Activated CD4-positive, alpha-beta T cell treated with anti-CD3 and anti-CD28 coated beads, Interleukin-2, Interleukin-6, amounts not matched to agents 100 ng/mL and 50 ng/mL, durations not matched to agents 16 hours and 8 hours (primary cell): ENCODE data around the gene PRORP.
"Not testable (repeated sequence)": the region's sequence is repeated elsewhere in the genome, so short reads cannot be mapped to it uniquely, and the experiment has no call there.

ENCODE experiments used
- DNase-seq: peaks from one replicate; pipeline ENCODE4 v3.0.0-alpha.2; 2020

Gene PRORP

GRCh38 chr14:35121887-35122695 is at the start of gene PRORP, which contains the start of gene PPP2R3C:
Gene PRORP (plus strand): TSS chr14:35122552. CDS start chr14:35123246, 694 bp downstream.
Gene PPP2R3C (minus strand): TSS chr14:35121990. CDS start chr14:35121959, 31 bp downstream.
- DNase-seq: peak; percentile 95

DNA sequence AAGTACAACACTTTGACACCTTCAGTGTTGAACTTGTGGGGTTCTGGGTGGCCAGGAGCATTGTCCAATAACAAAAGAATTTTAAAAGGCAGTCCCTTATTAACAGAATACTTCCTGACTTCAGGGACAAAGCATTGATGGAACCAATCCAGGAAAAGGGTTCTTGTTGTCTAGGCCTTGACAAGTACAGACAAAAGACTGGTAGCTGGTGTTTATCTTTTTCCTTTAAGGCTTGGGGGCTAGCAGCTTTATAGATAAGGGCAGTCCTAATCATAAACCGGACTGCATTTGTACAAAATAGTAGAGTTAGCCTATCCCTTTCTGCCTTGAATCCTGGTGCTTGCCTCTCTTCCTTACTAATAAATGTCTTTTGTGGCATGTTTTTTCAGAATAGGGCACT is 48.9 kb upstream of the PRORP start:
- DNase-seq: no peak

DNA sequence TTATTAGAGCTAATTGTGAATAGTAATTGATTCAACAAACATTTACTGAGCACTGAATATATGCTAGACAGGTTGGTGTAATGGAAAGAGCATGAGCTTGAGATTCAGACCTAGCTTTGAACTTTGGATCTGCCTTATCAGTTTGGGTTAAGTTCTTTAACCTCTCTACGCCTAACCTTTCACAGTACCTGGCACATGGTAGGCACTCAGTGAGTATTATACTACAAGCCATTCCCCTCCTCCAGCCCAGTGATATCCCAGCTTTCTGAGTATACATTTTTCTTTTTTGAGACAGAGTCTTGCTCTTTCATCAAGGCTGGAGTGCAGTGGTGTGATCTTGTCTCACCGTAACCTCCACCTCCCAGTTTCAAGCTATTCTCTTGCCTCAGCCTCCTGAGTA is 44.3 kb upstream of the PRORP start:
- DNase-seq: no peak

- DNase-seq: no peak
Observed at GRCh38 chr14:35079742-35080141, 42.6 kb upstream of the PRORP start.

DNA sequence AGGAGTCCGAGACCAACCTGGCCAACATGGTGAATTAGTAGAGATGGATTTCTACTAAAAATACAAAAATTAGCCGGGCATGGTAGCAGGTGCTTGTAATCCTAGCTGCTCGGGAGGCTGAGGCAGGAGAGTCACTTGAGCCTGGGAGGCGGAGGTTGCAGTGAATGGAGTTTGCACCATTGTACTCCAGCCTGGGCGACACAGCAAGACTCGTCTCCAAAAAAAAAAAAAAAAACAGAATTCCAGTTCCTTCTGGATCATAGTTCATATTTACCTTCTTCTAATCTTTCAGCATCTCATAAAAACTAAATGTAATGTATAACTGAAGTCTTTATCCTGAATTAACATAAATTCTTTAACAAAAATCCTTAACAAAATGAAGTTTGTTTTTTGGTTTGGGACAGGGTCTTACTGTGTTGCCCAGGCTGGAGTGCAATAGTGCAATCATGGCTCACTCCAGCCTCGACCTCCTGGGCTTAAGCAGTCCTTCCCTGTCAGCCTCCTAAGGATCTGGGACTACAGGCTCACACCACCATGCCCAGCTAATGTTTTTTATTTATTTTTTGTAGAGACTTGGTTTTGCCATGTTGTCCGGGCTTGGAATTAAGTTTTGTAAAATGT is 38.7 kb upstream of the PRORP start:
- no peak for DNase-seq

- no peak for DNase-seq
Observed at GRCh38 chr14:35085441-35085840, 36.9 kb upstream of the PRORP start.

- no peak for DNase-seq
Observed at GRCh38 chr14:35088514-35088913, 33.8 kb upstream of the PRORP start.

DNA sequence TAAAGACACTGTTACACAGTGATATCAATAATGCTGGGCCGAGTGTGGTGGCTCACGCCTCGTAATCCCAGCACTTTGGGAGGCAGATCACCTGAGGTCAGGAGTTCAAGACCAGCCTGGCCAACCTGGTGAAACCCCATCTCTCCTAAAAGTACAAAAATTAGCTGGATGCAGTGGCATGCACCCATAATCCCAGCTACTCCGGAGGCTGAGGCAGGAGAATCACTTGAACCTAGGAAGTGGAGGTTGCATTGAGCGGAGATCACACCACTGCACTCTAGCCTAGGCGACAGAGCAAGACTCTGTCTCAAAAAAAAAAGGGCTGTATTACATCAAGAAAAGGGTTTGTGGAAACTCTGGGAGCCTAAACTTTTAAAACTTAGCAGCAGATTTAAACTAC is 27.7 kb upstream of the PRORP start:
- not testable (repeated sequence) for DNase-seq

GRCh38 chr14:35107866-35108265 is 14.5 kb upstream of the PRORP start:
- DNase-seq: no peak

DNA sequence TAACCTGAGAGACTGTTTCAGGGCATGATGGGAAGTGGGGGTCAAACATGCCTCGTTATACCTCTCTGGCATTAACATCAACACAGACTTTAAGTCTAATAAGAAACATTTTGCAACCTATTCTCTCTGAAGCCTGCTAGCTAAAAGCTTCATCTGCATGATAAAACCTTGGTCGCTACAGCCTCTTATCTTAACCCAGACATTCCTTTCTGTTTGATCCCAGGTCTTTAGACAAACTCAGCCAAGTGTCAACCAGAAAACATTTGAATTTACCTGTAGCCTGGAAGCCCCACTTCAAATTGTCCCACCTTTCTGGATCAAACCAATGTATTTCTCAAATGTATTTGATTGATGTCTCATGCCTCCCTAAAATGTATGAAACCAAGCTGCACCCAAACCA is 9.7 kb upstream of the PRORP start:
- no peak for DNase-seq

DNA sequence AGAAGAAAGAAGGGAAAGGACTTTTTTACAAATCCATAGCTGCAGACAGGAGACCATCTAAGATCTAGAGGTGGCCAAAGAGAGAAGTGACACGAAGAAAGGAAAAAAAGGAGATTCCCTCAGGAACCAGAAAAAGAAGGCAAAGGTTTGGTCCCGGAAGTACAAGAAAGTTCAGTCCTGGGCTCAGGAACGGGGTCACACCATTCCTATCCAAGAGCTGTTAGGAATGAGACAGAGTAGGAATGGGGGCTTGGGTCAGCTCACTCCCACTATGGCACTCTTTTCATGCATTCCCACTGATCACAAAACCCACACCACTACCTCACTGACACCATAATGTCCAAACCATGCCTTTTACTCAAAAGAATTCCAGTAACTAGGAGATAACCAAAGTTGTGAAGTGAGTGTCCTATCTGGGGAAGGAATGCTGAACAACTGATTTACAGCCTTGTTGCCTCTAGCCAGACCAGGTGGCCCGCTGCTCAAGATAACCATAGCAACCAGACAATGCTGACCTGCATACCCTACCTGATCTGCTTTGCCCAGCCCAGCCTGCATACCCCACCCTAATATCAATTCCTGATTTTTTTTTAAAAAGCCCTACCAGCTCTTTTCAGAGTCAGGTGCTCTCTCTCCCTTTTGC is 8.9 kb upstream of the PRORP start:
- no peak for DNase-seq

GRCh38 chr14:35114036-35114435 is 8.3 kb upstream of the PRORP start:
- DNase-seq: no peak

- DNase-seq: no peak
Observed at GRCh38 chr14:35116242-35116641, 6.1 kb upstream of the PRORP start.

DNA sequence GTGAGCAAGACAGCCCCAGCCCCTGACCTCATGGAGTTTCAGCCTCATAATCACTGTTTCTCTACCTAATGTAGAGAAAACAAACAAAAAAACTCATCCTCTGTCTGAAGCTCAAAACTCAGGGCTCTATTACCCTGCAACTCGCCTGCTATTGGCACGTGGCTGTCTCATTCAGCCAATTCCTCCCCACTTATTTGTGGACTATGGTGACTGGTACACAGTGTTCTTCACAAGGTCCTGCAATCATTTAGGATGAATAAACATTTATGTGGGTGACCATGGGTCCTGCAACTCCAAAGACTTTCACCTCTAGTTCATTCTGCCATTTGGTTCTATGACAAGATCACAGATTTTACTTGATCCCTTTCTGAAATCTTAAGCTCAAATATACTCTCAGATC is 5.2 kb upstream of the PRORP start:
- DNase-seq: no peak

DNA sequence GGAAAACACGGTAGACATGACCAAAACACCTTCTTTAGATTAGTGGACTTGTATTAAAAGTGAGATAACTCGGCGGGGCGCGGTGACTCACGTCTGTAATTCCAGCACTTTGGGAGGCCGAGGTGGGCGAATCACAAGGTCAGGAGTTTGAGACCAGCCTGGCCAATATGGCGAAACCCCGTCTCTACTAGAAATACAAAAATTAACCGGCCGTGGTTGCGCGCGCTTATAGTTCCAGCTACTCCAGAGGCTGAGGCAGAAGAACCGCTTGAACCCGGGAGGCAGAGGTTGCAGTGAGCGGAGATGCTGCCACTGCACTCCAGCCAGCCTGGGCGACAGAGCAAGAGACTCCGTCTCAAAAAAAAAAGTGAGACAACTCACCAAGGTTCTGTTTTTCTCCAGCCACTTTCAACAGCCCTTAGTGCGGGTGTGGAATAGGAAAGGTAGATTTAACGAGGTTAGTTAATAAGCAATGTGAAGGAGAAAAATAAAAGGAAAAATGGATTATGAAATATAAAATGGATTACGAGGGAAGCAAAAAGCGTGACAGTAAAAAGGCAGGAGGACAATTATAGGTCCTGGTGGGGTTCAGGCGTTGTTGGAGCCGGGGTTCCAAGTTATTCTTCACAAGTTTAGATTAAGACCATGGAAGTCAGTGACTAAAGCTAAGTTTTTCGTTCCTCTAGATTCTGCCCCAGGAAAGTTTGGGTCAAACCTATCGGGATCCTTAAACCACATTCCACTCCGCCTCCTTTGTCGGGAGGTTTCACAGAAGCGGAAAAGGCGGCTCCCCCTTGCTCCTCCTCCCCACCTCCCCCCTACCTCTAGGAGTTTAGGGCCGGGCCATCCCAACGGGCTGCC is 1.1 kb upstream of the PRORP start:
- DNase-seq: peak; percentile 12

GRCh38 chr14:35122696-35123387 is 490 bp downstream of the PRORP start:
- DNase-seq: no peak

- no peak for DNase-seq
Observed at GRCh38 chr14:35123388-35123703, 994 bp downstream of the PRORP start.

GRCh38 chr14:35124127-35124526 is 1.8 kb downstream of the PRORP start:
- no peak for DNase-seq

DNA sequence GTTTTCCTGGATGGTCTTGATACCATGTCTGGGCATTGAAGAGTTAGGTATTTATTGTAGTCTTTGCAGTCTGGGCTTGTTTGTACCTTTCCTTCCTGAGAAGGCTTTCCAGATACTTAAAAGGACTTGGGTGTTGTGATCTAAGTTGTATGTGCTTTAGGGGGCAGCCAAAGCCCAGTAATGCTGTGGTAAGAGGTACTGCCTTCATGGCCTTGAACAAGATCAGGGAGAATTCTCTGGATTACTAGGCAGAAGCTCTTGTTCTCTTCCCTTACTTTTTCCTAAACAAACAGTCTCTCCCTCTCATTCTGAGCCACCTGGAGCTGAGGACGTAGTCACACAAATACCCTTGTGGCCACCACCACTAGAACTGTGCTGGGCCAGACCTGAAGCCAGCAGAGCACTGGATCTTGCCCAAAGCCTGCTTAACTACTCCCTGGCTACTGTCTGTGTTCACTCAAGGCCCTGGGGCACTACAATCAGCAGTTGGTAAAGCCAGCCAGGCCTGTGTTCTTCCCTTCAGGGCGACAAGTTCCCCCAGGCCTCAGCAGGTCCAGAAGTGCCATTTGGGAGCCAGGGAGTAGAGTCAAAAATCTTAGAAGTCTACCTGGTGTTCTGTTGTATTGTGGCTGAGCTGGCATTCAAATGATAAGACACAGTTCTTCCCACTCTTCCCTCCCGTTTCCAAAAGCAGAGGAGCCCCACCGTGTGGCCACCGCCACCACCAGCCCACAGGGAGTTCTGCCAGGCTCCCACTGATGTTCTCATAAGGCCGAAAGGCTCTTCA is 11.4 kb downstream of the PRORP start:
- DNase-seq: no peak

DNA sequence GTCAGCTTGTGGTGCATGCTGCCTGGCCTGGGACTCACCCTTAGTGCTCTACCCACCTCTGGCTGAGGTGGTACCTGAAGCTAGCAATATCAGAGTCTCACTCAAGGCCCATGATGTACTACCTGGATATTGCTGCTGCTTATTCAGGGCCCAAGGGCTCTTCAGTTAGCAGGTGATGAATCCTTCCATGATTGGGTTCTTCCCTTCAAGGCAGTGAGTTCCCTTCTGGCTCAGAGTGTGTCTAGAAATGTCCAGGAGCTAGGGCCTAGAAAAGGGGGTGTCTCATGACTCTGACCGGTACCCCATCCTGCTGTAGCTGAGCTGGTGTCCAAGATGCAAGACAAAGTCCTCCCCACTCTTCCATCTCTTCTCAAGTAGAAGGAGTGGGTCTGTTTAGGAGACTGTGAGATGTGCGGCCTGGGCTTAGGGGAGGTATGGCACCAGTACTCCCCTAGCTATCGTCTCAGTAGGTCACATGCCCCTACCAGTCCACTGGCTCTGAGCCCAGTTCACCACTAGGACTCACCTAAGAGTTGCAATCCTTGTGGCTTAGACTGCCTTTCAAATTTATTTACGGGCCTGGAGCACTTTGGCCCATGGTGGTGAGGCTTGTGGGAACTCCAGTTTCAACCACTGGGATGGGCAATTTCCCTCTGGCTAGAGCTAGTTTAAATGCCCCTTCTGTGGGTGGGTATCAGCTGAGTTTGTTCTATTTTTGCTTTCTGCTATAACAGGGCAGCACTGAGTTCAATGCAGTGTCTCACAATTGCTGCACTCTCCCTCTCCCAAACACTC is 12.2 kb downstream of the PRORP start:
- no peak for DNase-seq

GRCh38 chr14:35138585-35138984 is 16.2 kb downstream of the PRORP start:
- no peak for DNase-seq
